WTC11 (cell line): Measurements from ENCODE around the gene AVP. TPM values are rescaled to one million over a fixed set of nuclear protein-coding genes. Genes with fewer than 3 reads are reported as not detected.

Source experiments
- ELF4 ChIP-seq: sonication (generic); formaldehyde crosslinking; IDR thresholded peaks from 2 replicates; pipeline ENCODE4 v1.8.1; 2022; ENCODE audit warnings: low read depth, mild to moderate bottlenecking, moderate library complexity, missing genetic modification reagents
- EMX1 ChIP-seq: fragments of 250-450 bp; sonication (Bioruptor Pico); IDR thresholded peaks from 2 replicates; pipeline ENCODE4 v1.8.0; 2021; ENCODE audit warnings: mild to moderate bottlenecking
- GABPB1 ChIP-seq: sonication (generic); formaldehyde crosslinking; IDR thresholded peaks from 2 replicates; pipeline ENCODE4 v1.8.1; 2023; ENCODE audit warnings: mild to moderate bottlenecking, missing genetic modification reagents
- MXD4 ChIP-seq: fragments of 250-450 bp; sonication (Bioruptor Pico); IDR thresholded peaks from 2 replicates; pipeline ENCODE4 v1.8.0; 2021; ENCODE audit warnings: mild to moderate bottlenecking, moderate library complexity, borderline replicate concordance
- NR2C2 ChIP-seq: sonication (generic); formaldehyde crosslinking; IDR thresholded peaks from 2 replicates; pipeline ENCODE4 v1.8.0; 2022; ENCODE audit warnings: mild to moderate bottlenecking, missing genetic modification reagents
- SP1 ChIP-seq: sonication (generic); formaldehyde crosslinking; conservative IDR thresholded peaks from 2 replicates; pipeline ENCODE4 v1.8.1; 2022; ENCODE audit warnings: missing genetic modification reagents
- ZNF263 ChIP-seq: sonication (generic); formaldehyde crosslinking; IDR thresholded peaks from 2 replicates; pipeline ENCODE4 v1.8.1; 2022; ENCODE audit warnings: low read depth, mild to moderate bottlenecking, moderate library complexity, missing genetic modification reagents
- total RNA-seq: library from RNA; stranded (reverse); gene quantifications from 3 replicates; pipeline ENCODE4 v1.2.3, GENCODE V29; 2021
- TF ChIP-seq, protein P1 (sequence below): fragments of 200-600 bp; IDR thresholded peaks from 2 replicates; pipeline ENCODE4 v1.8.0; 2022; ENCODE audit warnings: antibody characterized with exemption
- TF ChIP-seq, protein P2 (sequence below): fragments of 250-450 bp; sonication (Bioruptor Pico); IDR thresholded peaks from 2 replicates; pipeline ENCODE4 v1.8.0; 2021; ENCODE audit warnings: mild to moderate bottlenecking
- TF ChIP-seq, protein P3 (sequence below): sonication (generic); formaldehyde crosslinking; IDR thresholded peaks from 2 replicates; pipeline ENCODE4 v1.8.1; 2023; ENCODE audit warnings: mild to moderate bottlenecking, missing genetic modification reagents, borderline replicate concordance
- TF ChIP-seq, protein P4 (sequence below): sonication (generic); formaldehyde crosslinking; IDR thresholded peaks from 2 replicates; pipeline ENCODE4 v1.8.0; 2022; ENCODE audit warnings: missing genetic modification reagents
- TF ChIP-seq, protein P5 (sequence below): sonication (generic); formaldehyde crosslinking; IDR thresholded peaks from 2 replicates; pipeline ENCODE4 v1.8.0; 2023; ENCODE audit warnings: missing genetic modification reagents, mild to moderate bottlenecking, borderline replicate concordance
- TF ChIP-seq, protein P6 (sequence below): sonication (generic); formaldehyde crosslinking; IDR thresholded peaks from 2 replicates; pipeline ENCODE4 v1.8.1; 2023; ENCODE audit warnings: mild to moderate bottlenecking, moderate library complexity, missing genetic modification reagents
- TF ChIP-seq, protein P7 (sequence below): sonication (generic); formaldehyde crosslinking; IDR thresholded peaks from 2 replicates; pipeline ENCODE4 v1.8.0; 2023; ENCODE audit warnings: mild to moderate bottlenecking, missing genetic modification reagents

Gene AVP
- total RNA-seq, 1 experiment from 2014 or later = 0.50 TPM

DNA sequence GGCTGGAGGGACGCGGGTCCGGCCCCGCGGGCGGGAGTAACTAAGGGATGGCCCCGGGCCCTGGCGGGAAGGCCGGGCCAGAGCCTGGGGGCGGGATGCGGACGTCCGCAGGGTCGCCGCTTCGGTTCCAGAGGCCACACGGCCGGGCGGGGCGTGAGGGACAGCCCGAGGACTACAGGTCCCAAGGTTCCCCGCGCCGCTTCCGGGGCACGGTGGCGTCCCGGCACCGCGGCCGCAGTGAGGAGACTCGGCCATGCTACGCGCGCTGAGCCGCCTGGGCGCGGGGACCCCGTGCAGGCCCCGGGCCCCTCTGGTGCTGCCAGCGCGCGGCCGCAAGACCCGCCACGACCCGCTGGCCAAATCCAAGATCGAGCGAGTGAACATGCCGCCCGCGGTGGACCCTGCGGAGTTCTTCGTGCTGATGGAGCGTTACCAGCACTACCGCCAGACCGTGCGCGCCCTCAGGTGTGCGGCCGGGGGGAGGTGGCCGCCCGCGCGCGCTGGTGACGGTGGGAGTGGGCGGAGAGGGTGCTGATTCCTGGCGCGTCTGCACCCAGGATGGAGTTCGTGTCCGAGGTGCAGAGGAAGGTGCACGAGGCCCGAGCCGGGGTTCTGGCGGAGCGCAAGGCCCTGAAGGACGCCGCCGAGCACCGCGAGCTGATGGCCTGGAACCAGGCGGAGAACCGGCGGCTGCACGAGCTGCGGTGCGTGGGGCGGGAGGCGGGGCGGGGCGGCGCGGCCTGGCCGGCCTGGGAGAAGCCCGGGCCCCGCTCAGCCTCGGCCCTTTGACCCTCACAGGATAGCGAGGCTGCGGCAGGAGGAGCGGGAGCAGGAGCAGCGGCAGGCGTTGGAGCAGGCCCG, 38.5 kb downstream of the AVP start, which contains the start of gene MRPS26 (continued):
- TF ChIP-seq, protein P1, sequence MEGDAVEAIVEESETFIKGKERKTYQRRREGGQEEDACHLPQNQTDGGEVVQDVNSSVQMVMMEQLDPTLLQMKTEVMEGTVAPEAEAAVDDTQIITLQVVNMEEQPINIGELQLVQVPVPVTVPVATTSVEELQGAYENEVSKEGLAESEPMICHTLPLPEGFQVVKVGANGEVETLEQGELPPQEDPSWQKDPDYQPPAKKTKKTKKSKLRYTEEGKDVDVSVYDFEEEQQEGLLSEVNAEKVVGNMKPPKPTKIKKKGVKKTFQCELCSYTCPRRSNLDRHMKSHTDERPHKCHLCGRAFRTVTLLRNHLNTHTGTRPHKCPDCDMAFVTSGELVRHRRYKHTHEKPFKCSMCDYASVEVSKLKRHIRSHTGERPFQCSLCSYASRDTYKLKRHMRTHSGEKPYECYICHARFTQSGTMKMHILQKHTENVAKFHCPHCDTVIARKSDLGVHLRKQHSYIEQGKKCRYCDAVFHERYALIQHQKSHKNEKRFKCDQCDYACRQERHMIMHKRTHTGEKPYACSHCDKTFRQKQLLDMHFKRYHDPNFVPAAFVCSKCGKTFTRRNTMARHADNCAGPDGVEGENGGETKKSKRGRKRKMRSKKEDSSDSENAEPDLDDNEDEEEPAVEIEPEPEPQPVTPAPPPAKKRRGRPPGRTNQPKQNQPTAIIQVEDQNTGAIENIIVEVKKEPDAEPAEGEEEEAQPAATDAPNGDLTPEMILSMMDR = no peak
- TF ChIP-seq, protein P2, sequence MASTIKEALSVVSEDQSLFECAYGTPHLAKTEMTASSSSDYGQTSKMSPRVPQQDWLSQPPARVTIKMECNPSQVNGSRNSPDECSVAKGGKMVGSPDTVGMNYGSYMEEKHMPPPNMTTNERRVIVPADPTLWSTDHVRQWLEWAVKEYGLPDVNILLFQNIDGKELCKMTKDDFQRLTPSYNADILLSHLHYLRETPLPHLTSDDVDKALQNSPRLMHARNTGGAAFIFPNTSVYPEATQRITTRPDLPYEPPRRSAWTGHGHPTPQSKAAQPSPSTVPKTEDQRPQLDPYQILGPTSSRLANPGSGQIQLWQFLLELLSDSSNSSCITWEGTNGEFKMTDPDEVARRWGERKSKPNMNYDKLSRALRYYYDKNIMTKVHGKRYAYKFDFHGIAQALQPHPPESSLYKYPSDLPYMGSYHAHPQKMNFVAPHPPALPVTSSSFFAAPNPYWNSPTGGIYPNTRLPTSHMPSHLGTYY (CRISPR knock-in tag) = no peak
- TF ChIP-seq ELF4 (CRISPR knock-in tag) = no peak
- TF ChIP-seq, protein P3, sequence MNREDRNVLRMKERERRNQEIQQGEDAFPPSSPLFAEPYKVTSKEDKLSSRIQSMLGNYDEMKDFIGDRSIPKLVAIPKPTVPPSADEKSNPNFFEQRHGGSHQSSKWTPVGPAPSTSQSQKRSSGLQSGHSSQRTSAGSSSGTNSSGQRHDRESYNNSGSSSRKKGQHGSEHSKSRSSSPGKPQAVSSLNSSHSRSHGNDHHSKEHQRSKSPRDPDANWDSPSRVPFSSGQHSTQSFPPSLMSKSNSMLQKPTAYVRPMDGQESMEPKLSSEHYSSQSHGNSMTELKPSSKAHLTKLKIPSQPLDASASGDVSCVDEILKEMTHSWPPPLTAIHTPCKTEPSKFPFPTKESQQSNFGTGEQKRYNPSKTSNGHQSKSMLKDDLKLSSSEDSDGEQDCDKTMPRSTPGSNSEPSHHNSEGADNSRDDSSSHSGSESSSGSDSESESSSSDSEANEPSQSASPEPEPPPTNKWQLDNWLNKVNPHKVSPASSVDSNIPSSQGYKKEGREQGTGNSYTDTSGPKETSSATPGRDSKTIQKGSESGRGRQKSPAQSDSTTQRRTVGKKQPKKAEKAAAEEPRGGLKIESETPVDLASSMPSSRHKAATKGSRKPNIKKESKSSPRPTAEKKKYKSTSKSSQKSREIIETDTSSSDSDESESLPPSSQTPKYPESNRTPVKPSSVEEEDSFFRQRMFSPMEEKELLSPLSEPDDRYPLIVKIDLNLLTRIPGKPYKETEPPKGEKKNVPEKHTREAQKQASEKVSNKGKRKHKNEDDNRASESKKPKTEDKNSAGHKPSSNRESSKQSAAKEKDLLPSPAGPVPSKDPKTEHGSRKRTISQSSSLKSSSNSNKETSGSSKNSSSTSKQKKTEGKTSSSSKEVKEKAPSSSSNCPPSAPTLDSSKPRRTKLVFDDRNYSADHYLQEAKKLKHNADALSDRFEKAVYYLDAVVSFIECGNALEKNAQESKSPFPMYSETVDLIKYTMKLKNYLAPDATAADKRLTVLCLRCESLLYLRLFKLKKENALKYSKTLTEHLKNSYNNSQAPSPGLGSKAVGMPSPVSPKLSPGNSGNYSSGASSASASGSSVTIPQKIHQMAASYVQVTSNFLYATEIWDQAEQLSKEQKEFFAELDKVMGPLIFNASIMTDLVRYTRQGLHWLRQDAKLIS (CRISPR knock-in tag) = no peak
- TF ChIP-seq, protein P4, sequence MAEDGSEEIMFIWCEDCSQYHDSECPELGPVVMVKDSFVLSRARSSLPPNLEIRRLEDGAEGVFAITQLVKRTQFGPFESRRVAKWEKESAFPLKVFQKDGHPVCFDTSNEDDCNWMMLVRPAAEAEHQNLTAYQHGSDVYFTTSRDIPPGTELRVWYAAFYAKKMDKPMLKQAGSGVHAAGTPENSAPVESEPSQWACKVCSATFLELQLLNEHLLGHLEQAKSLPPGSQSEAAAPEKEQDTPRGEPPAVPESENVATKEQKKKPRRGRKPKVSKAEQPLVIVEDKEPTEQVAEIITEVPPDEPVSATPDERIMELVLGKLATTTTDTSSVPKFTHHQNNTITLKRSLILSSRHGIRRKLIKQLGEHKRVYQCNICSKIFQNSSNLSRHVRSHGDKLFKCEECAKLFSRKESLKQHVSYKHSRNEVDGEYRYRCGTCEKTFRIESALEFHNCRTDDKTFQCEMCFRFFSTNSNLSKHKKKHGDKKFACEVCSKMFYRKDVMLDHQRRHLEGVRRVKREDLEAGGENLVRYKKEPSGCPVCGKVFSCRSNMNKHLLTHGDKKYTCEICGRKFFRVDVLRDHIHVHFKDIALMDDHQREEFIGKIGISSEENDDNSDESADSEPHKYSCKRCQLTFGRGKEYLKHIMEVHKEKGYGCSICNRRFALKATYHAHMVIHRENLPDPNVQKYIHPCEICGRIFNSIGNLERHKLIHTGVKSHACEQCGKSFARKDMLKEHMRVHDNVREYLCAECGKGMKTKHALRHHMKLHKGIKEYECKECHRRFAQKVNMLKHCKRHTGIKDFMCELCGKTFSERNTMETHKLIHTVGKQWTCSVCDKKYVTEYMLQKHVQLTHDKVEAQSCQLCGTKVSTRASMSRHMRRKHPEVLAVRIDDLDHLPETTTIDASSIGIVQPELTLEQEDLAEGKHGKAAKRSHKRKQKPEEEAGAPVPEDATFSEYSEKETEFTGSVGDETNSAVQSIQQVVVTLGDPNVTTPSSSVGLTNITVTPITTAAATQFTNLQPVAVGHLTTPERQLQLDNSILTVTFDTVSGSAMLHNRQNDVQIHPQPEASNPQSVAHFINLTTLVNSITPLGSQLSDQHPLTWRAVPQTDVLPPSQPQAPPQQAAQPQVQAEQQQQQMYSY (CRISPR knock-in tag) = no peak
- TF ChIP-seq EMX1 (CRISPR knock-in tag) = peak; percentile 62; the same call in 1 of the 2 replicates
- TF ChIP-seq, protein P5, sequence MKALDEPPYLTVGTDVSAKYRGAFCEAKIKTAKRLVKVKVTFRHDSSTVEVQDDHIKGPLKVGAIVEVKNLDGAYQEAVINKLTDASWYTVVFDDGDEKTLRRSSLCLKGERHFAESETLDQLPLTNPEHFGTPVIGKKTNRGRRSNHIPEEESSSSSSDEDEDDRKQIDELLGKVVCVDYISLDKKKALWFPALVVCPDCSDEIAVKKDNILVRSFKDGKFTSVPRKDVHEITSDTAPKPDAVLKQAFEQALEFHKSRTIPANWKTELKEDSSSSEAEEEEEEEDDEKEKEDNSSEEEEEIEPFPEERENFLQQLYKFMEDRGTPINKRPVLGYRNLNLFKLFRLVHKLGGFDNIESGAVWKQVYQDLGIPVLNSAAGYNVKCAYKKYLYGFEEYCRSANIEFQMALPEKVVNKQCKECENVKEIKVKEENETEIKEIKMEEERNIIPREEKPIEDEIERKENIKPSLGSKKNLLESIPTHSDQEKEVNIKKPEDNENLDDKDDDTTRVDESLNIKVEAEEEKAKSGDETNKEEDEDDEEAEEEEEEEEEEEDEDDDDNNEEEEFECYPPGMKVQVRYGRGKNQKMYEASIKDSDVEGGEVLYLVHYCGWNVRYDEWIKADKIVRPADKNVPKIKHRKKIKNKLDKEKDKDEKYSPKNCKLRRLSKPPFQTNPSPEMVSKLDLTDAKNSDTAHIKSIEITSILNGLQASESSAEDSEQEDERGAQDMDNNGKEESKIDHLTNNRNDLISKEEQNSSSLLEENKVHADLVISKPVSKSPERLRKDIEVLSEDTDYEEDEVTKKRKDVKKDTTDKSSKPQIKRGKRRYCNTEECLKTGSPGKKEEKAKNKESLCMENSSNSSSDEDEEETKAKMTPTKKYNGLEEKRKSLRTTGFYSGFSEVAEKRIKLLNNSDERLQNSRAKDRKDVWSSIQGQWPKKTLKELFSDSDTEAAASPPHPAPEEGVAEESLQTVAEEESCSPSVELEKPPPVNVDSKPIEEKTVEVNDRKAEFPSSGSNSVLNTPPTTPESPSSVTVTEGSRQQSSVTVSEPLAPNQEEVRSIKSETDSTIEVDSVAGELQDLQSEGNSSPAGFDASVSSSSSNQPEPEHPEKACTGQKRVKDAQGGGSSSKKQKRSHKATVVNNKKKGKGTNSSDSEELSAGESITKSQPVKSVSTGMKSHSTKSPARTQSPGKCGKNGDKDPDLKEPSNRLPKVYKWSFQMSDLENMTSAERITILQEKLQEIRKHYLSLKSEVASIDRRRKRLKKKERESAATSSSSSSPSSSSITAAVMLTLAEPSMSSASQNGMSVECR (CRISPR knock-in tag) = 0 out of 2 replicates have a peak, but pooled peaks have one; percentile 34
- TF ChIP-seq ZNF263 (CRISPR knock-in tag) = no peak
- TF ChIP-seq MXD4 = no peak
- TF ChIP-seq NR2C2 (CRISPR knock-in tag) = peak; percentile 30; the same call in 1 of the 2 replicates
- TF ChIP-seq, protein P6, sequence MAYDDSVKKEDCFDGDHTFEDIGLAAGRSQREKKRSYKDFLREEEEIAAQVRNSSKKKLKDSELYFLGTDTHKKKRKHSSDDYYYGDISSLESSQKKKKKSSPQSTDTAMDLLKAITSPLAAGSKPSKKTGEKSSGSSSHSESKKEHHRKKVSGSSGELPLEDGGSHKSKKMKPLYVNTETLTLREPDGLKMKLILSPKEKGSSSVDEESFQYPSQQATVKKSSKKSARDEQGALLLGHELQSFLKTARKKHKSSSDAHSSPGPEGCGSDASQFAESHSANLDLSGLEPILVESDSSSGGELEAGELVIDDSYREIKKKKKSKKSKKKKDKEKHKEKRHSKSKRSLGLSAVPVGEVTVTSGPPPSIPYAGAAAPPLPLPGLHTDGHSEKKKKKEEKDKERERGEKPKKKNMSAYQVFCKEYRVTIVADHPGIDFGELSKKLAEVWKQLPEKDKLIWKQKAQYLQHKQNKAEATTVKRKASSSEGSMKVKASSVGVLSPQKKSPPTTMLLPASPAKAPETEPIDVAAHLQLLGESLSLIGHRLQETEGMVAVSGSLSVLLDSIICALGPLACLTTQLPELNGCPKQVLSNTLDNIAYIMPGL (CRISPR knock-in tag) = peak; percentile 97
- peak; percentile 78 for TF ChIP-seq GABPB1
- TF ChIP-seq SP1 = peak; percentile 81
- TF ChIP-seq, protein P7, sequence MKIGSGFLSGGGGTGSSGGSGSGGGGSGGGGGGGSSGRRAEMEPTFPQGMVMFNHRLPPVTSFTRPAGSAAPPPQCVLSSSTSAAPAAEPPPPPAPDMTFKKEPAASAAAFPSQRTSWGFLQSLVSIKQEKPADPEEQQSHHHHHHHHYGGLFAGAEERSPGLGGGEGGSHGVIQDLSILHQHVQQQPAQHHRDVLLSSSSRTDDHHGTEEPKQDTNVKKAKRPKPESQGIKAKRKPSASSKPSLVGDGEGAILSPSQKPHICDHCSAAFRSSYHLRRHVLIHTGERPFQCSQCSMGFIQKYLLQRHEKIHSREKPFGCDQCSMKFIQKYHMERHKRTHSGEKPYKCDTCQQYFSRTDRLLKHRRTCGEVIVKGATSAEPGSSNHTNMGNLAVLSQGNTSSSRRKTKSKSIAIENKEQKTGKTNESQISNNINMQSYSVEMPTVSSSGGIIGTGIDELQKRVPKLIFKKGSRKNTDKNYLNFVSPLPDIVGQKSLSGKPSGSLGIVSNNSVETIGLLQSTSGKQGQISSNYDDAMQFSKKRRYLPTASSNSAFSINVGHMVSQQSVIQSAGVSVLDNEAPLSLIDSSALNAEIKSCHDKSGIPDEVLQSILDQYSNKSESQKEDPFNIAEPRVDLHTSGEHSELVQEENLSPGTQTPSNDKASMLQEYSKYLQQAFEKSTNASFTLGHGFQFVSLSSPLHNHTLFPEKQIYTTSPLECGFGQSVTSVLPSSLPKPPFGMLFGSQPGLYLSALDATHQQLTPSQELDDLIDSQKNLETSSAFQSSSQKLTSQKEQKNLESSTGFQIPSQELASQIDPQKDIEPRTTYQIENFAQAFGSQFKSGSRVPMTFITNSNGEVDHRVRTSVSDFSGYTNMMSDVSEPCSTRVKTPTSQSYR (CRISPR knock-in tag) = no peak
